NCI-H2227 (cell line): ENCODE measurements around the gene LY86.
A peak's percentile ranks its signal among the peaks of the same experiment; 100 is the strongest.

Source experiments
- DNase-seq: peaks from one replicate; lab custom pipeline; 2025; ENCODE audit not compliant: unreplicated experiment; lab: John Stamatoyannopoulos, UW

LY86 gene

GRCh38 chr6:6619021-6619794, 30.7 kb downstream of the LY86 start:
- no peak for DNase-seq

- DNase-seq = no peak
These were observed 32.4 kb downstream of the LY86 start for GRCh38 chr6:6620766-6621425.

GRCh38 chr6:6622501-6622900, 34.0 kb downstream of the LY86 start:
- DNase-seq = no peak

- no peak for DNase-seq
These were observed 35.0 kb downstream of the LY86 start for GRCh38 chr6:6623553-6623952.

- DNase-seq = no peak
These were observed 35.9 kb downstream of the LY86 start for GRCh38 chr6:6624269-6624990.

- no peak for DNase-seq
These were observed 37.7 kb downstream of the LY86 start for GRCh38 chr6:6626187-6626586.

- no peak for DNase-seq
These were observed 40.9 kb downstream of the LY86 start for GRCh38 chr6:6629402-6629801.

- no peak for DNase-seq
These were observed 42.5 kb downstream of the LY86 start for GRCh38 chr6:6631053-6631452.

- no peak for DNase-seq
These were observed 43.2 kb downstream of the LY86 start for GRCh38 chr6:6631534-6632276.

GRCh38 chr6:6633898-6634734, 45.6 kb downstream of the LY86 start:
- peak; percentile 27 for DNase-seq

GRCh38 chr6:6634735-6635075, 46.2 kb downstream of the LY86 start:
- peak; percentile 4 for DNase-seq

GRCh38 chr6:6635291-6635690, 46.8 kb downstream of the LY86 start:
- no peak for DNase-seq

- DNase-seq = no peak
These were observed 47.3 kb downstream of the LY86 start for GRCh38 chr6:6635869-6636268.

GRCh38 chr6:6639572-6639971, 51.1 kb downstream of the LY86 start:
- DNase-seq = no peak

- no peak for DNase-seq
These were observed 52.4 kb downstream of the LY86 start for GRCh38 chr6:6640926-6641325.

- no peak for DNase-seq
These were observed 54.9 kb downstream of the LY86 start for GRCh38 chr6:6643398-6643797.

GRCh38 chr6:6645261-6645917, 56.9 kb downstream of the LY86 start:
- DNase-seq = no peak

- DNase-seq = no peak
These were observed 57.9 kb downstream of the LY86 start for GRCh38 chr6:6646384-6646783.

- DNase-seq = no peak
These were observed 58.3 kb downstream of the LY86 start for GRCh38 chr6:6646859-6647258.
